IMR-90 (cell line): ENCODE measurements around the gene LRP1B. TPM values are rescaled to one million over a fixed set of nuclear protein-coding genes. Genes with fewer than 3 reads are reported as not detected.
A peak's percentile ranks its signal among the peaks of the same experiment; 100 is the strongest.

ENCODE experiments used
- ATAC-seq: fragments of 200-7000 bp; cut with Tn5 transposase; 2 replicates; pipeline ENCODE4 v1.9.1; 2020; ENCODE audit warnings: low read depth, mild to moderate bottlenecking, moderate library complexity
- BruUV-seq: library from RNA; stranded (reverse); fragments of 400-500 nt; replicated peaks from 2 replicates; lab custom pipeline; 2021; lab: Mats Ljungman, UMichigan
- CTCF ChIA-PET: fragments of 300-600 bp; formaldehyde crosslinking; extraction: SDS; loops from one replicate; lab custom pipeline; 2021; ENCODE audit warnings: antibody characterized with exemption; lab: Yijun Ruan, JAX
- POLR2A ChIA-PET: fragments of 300-600 bp; sonication (Branson Sonifier 250); formaldehyde crosslinking; loops from one replicate; lab custom pipeline; 2022; ENCODE audit warnings: antibody characterized with exemption; ENCODE audit not compliant: unreplicated experiment; lab: Charles Lee
- DNase-seq: peaks from one replicate; pipeline ENCODE4 v3.0.0; 2013
- H2AFZ ChIP-seq: replicated peaks from 2 replicates; pipeline ENCODE3; 2013; ENCODE audit warnings: low read length, mild to moderate bottlenecking; ENCODE audit not compliant: poor library complexity
- H2AK5ac ChIP-seq: 2 replicates; pipeline ENCODE4 v1.6.1; 2013; ENCODE audit warnings: low read depth, low read length, inconsistent platforms
- H2AK9ac ChIP-seq: replicated peaks from 2 replicates; pipeline ENCODE3; 2013; ENCODE audit warnings: mild to moderate bottlenecking, low read depth, low read length, moderate library complexity; ENCODE audit not compliant: poor library complexity
- H2BK120ac ChIP-seq: 2 replicates; pipeline ENCODE4 v1.6.1; 2013; ENCODE audit warnings: low read depth, low read length, inconsistent platforms
- H2BK15ac ChIP-seq: 3 replicates; pipeline ENCODE4 v1.6.1; 2013; ENCODE audit warnings: low read depth, low read length, inconsistent platforms
- H2BK20ac ChIP-seq: 2 replicates; pipeline ENCODE4 v1.6.1; 2013; ENCODE audit warnings: low read depth, mild to moderate bottlenecking, inconsistent platforms, low read length, moderate library complexity
- H2BK5ac ChIP-seq: 2 replicates; pipeline ENCODE4 v1.6.1; 2013; ENCODE audit warnings: mild to moderate bottlenecking, low read depth, low read length, inconsistent platforms; ENCODE audit not compliant: poor library complexity, severe bottlenecking
- H3K14ac ChIP-seq: replicated peaks from 2 replicates; pipeline ENCODE4 v1.6.1; 2013; ENCODE audit warnings: low read depth, low read length, inconsistent platforms
- H3K18ac ChIP-seq: 2 replicates; pipeline ENCODE4 v1.6.1; 2013; ENCODE audit warnings: low read depth, low read length, control low read depth
- H3K23ac ChIP-seq: 2 replicates; pipeline ENCODE4 v1.6.1; 2013; ENCODE audit warnings: low read depth, low read length, inconsistent platforms
- H3K27ac ChIP-seq: 2 replicates; pipeline ENCODE4 v1.5.1; 2013; ENCODE audit warnings: mild to moderate bottlenecking, control low read depth, low read length; ENCODE audit not compliant: insufficient read depth
- H3K27me3 ChIP-seq: 2 replicates; pipeline ENCODE4 v1.6.1; 2013; ENCODE audit warnings: low read length; ENCODE audit not compliant: control insufficient read depth, insufficient read depth
- H3K36me3 ChIP-seq: 2 replicates; pipeline ENCODE4 v1.6.1; 2013; ENCODE audit warnings: low read length, mixed read lengths; ENCODE audit not compliant: control insufficient read depth, insufficient read depth
- H3K4ac ChIP-seq: 2 replicates; pipeline ENCODE4 v1.6.1; 2013; ENCODE audit warnings: low read depth, low read length, inconsistent platforms
- H3K4me1 ChIP-seq: 2 replicates; pipeline ENCODE4 v1.6.1; 2013; ENCODE audit warnings: low read length, mixed read lengths; ENCODE audit not compliant: control insufficient read depth, insufficient read depth
- H3K4me2 ChIP-seq: 2 replicates; pipeline ENCODE4 v1.6.1; 2013; ENCODE audit warnings: low read depth, mild to moderate bottlenecking, control low read depth, low read length, moderate library complexity
- H3K4me3 ChIP-seq: 2 replicates; pipeline ENCODE4 v1.5.1; 2013; ENCODE audit warnings: low read depth, mild to moderate bottlenecking, control low read depth, low read length, moderate library complexity; ENCODE audit not compliant: insufficient read depth
- H3K56ac ChIP-seq: 2 replicates; pipeline ENCODE4 v1.6.1; 2013; ENCODE audit warnings: low read length, inconsistent platforms; ENCODE audit not compliant: insufficient read depth; ENCODE audit errors: extremely low read depth
- H3K79me1 ChIP-seq, 2 experiments: 2 replicates each; pipeline ENCODE4 v1.6.1; 2013; ENCODE audit warnings: low read length in 2 of 2, inconsistent platforms in 1 of 2, low read depth in 1 of 2
- H3K9ac ChIP-seq: 2 replicates; pipeline ENCODE4 v1.6.1; 2013; ENCODE audit warnings: low read depth, low read length, control low read depth
- H3K9me1 ChIP-seq: 2 replicates; pipeline ENCODE4 v1.6.1; 2013; ENCODE audit warnings: low read length, inconsistent platforms; ENCODE audit not compliant: insufficient read depth
- H3K9me3 ChIP-seq: 2 replicates; pipeline ENCODE4 v1.6.1; 2013; ENCODE audit warnings: low read length; ENCODE audit not compliant: control insufficient read depth, insufficient read depth
- H4K20me1 ChIP-seq: 2 replicates; pipeline ENCODE4 v1.6.1; 2013; ENCODE audit warnings: low read length, inconsistent platforms; ENCODE audit not compliant: insufficient read depth
- H4K5ac ChIP-seq: 2 replicates; pipeline ENCODE4 v1.6.1; 2013; ENCODE audit warnings: mild to moderate bottlenecking, low read depth, low read length, control low read depth
- H4K8ac ChIP-seq, 2 experiments: 2 replicates each; pipeline ENCODE4 v1.6.1; 2013; ENCODE audit warnings: low read depth in 2 of 2, low read length in 2 of 2, control low read depth in 1 of 2, inconsistent platforms in 1 of 2
- H4K91ac ChIP-seq: 2 replicates; pipeline ENCODE4 v1.6.1; 2013; ENCODE audit warnings: low read depth, low read length, inconsistent platforms; ENCODE audit not compliant: insufficient read depth
- MAFK ChIP-seq: IDR thresholded peaks from 2 replicates; pipeline ENCODE4 v1.6.1; 2012; ENCODE audit warnings: low read depth, low read length, improper control_type of control experiment
- RFX5 ChIP-seq: IDR thresholded peaks from 2 replicates; pipeline ENCODE4 v1.8.0; 2012; ENCODE audit warnings: low read depth, mild to moderate bottlenecking, low read length, moderate library complexity
- dilution Hi-C: fragments of 300-500 bp; cut with HindIII; formaldehyde crosslinking; loops from one replicate; pipeline ENCODE4 v1.14.3; 2018; ENCODE audit warnings: low sequenced_read_pairs; ENCODE audit not compliant: unreplicated experiment
- in situ Hi-C: fragments of 300-500 bp; cut with MboI; formaldehyde crosslinking; loops from 3 replicates; pipeline ENCODE4 v1.14.3; 2019; ENCODE audit warnings: low sequenced_read_pairs, inconsistent platforms, mixed read lengths
- intact Hi-C: fragments of 100-400 bp; cut with micrococcal nuclease; formaldehyde crosslinking; loops from 2 replicates; pipeline ENCODE4 v1.10.0; 2022
- polyA plus RNA-seq, 3 experiments: library from polyadenylated mRNA; depleted of rRNA; stranded (reverse); fragments of >200 nt; gene quantifications; 2 replicates each; pipeline ENCODE4 v1.2.3, GENCODE V29; 2012; ENCODE audit warnings: low replicate concordance in 1 of 3
- total RNA-seq: library from RNA; depleted of rRNA; stranded (reverse); fragments of >200 nt; gene quantifications from 2 replicates; pipeline ENCODE4 v1.2.3, GENCODE V29; 2012

The LRP1B gene
- total and polyA plus RNA-seq, 2 of the 4 experiments (the other 2 are of a cell fraction) = under 0.01 to 0.02 TPM

- dilution Hi-C loops = no loop called here
- ATAC-seq = no peak
- intact Hi-C loops = no loop called here
These were observed 744.6 kb downstream of the LRP1B start for GRCh38 chr2:141386168-141386567.

More at GRCh38 chr2:141386168-141386567, 744.6 kb downstream of the LRP1B start:
- in situ Hi-C loops = no loop called here
- Histone ChIP-seq H3K18ac (no peak overlapping the region), H4K8ac (no peak overlapping the region), H2BK15ac (no peak overlapping the region), H3K4me3 (no peak overlapping the region), H3K23ac (no peak overlapping the region), H3K9ac (no peak overlapping the region), H3K9me3 (no peaks in the 10 kb centered on the region), H4K5ac (no peak overlapping the region), H2BK20ac (no peak overlapping the region), H3K14ac (no peak overlapping the region), H3K27me3 (no peaks in the 10 kb centered on the region), H2BK120ac (no peak overlapping the region), H4K91ac (no peak overlapping the region), H3K4me2 (no peak overlapping the region), H4K20me1 (no peaks in the 10 kb centered on the region), H3K9me1 (no peaks in the 10 kb centered on the region), H2AK9ac (no peak overlapping the region), H3K4ac (no peak overlapping the region), H3K4me1 (0 out of 2 replicates have a peak, but pooled peaks cover 1% of the 10 kb centered on the region), H2AK5ac (no peak overlapping the region), H3K36me3 (no peaks in the 10 kb centered on the region), H3K27ac (no peak overlapping the region), H2AFZ (no peak overlapping the region), H3K79me1 (no peaks in the 10 kb centered on the region), H2BK5ac (no peak overlapping the region), H3K56ac (no peak overlapping the region)
- ChIA-PET POLR2A (no interaction called here), CTCF (no interaction called here)
- peak; percentile 55 for TF ChIP-seq MAFK
- no peak for TF ChIP-seq RFX5
- BruUV-seq = no TSS peak
- no peak for DNase-seq
